HG03565 (cell line): ENCODE measurements around the gene SLCO1B3.
"Not testable (repeated sequence)": the region's sequence is repeated elsewhere in the genome, so short reads cannot be mapped to it uniquely, and the experiment has no call there.

Experiments used
- ATAC-seq: cut with Tn5 transposase; IDR thresholded peaks from one replicate; pipeline ENCODE4 v1.9.1; 2021; ENCODE audit warnings: mild to moderate bottlenecking, moderate library complexity; ENCODE audit not compliant: unreplicated experiment

SLCO1B3 gene

GRCh38 chr12:20810487-20810886 lies at the start of gene SLCO1B3:
SLCO1B3 (plus strand) TSS chr12:20810705; CDS start chr12:20815739, 5,034 bp downstream.
- no peak for ATAC-seq

- ATAC-seq: no peak
Measured at GRCh38 chr12:20777420-20777819, 33.1 kb upstream of the SLCO1B3 start.

GRCh38 chr12:20778969-20779368 lies 31.5 kb upstream of the SLCO1B3 start:
- ATAC-seq: no peak

- not testable (repeated sequence) for ATAC-seq
Measured at GRCh38 chr12:20779971-20780370, 30.5 kb upstream of the SLCO1B3 start.

- not testable (repeated sequence) for ATAC-seq
Measured at GRCh38 chr12:20783796-20784357, 26.6 kb upstream of the SLCO1B3 start.

- ATAC-seq: no peak
Measured at GRCh38 chr12:20792971-20793370, 17.5 kb upstream of the SLCO1B3 start.

GRCh38 chr12:20798554-20798953 lies 12.0 kb upstream of the SLCO1B3 start:
- no peak for ATAC-seq

- ATAC-seq: no peak
Measured at GRCh38 chr12:20800160-20800559, 10.3 kb upstream of the SLCO1B3 start.

- ATAC-seq: no peak
Measured at GRCh38 chr12:20801035-20801434, 9.5 kb upstream of the SLCO1B3 start.

GRCh38 chr12:20805921-20806320 lies 4.6 kb upstream of the SLCO1B3 start:
- no peak for ATAC-seq

- ATAC-seq: no peak
Measured at GRCh38 chr12:20807192-20808080, 3.1 kb upstream of the SLCO1B3 start.

GRCh38 chr12:20808521-20808920 lies 2.0 kb upstream of the SLCO1B3 start:
- ATAC-seq: no peak

- ATAC-seq: no peak
Measured at GRCh38 chr12:20815574-20815973, 5.1 kb downstream of the SLCO1B3 start.

- ATAC-seq: no peak
Measured at GRCh38 chr12:20822415-20822814, 11.9 kb downstream of the SLCO1B3 start.

- no peak for ATAC-seq
Measured at GRCh38 chr12:20822925-20823324, 12.4 kb downstream of the SLCO1B3 start.

GRCh38 chr12:20829919-20830318 lies 19.4 kb downstream of the SLCO1B3 start:
- no peak for ATAC-seq

GRCh38 chr12:20830456-20830855 lies 20.0 kb downstream of the SLCO1B3 start:
- no peak for ATAC-seq

- ATAC-seq: no peak
Measured at GRCh38 chr12:20832911-20833310, 22.4 kb downstream of the SLCO1B3 start.

GRCh38 chr12:20852649-20853048 lies 42.1 kb downstream of the SLCO1B3 start:
- ATAC-seq: no peak

- ATAC-seq: no peak
Measured at GRCh38 chr12:20863056-20863455, 52.6 kb downstream of the SLCO1B3 start.

- ATAC-seq: no peak
Measured at GRCh38 chr12:20865873-20866272, 55.4 kb downstream of the SLCO1B3 start.

- ATAC-seq: peak; percentile 63
Measured at GRCh38 chr12:20868277-20868676, 57.8 kb downstream of the SLCO1B3 start.
